Measurements from ENCODE around the gene RAP1B. TPM values are rescaled to one million over a fixed set of nuclear protein-coding genes. Genes with fewer than 3 reads are reported as not detected.

RAP1B gene
- total RNA-seq, 1 donor from 2014 or later = 206 TPM

- H3K27ac Mint-ChIP-seq (ENCODE audit: unreplicated experiment) = no peak overlapping the region
- no peak for TF ChIP-seq CTCF (IDR thresholded peaks at IDR 0.05; ENCODE audit: unreplicated experiment)
- H3K9me3 Mint-ChIP-seq (ENCODE audit: unreplicated experiment) = no peaks in the 10 kb centered on the region
- H3K27me3 Mint-ChIP-seq (ENCODE audit: unreplicated experiment) = peaks cover 4% of the 10 kb centered on the region
- no peak overlapping the region for H3K4me3 Mint-ChIP-seq (ENCODE audit: unreplicated experiment)
- peaks cover 21% of the 10 kb centered on the region for H3K36me3 Mint-ChIP-seq (ENCODE audit: low read depth, unreplicated experiment)
- peaks cover under 1% of the 10 kb centered on the region for H3K4me1 Mint-ChIP-seq (ENCODE audit: unreplicated experiment)
- no peak for DNase-seq (ENCODE audit: low spot score)
These were observed 18.0 kb downstream of the RAP1B start for GRCh38 chr12:68628698-68629097.

GRCh38 chr12:68630050-68630449 lies 19.4 kb downstream of the RAP1B start:
- peaks cover 21% of the 10 kb centered on the region for H3K36me3 Mint-ChIP-seq (ENCODE audit: low read depth, unreplicated experiment)
- H3K4me1 Mint-ChIP-seq (ENCODE audit: unreplicated experiment) = peaks cover 2% of the 10 kb centered on the region
- no peaks in the 10 kb centered on the region for H3K9me3 Mint-ChIP-seq (ENCODE audit: unreplicated experiment)
- no peak for DNase-seq (ENCODE audit: low spot score)
- H3K27me3 Mint-ChIP-seq (ENCODE audit: unreplicated experiment) = peaks cover 3% of the 10 kb centered on the region
- TF ChIP-seq CTCF (IDR thresholded peaks at IDR 0.05; ENCODE audit: unreplicated experiment) = no peak
- H3K27ac Mint-ChIP-seq (ENCODE audit: unreplicated experiment) = no peak overlapping the region
- H3K4me3 Mint-ChIP-seq (ENCODE audit: unreplicated experiment) = no peak overlapping the region

- peaks cover 21% of the 10 kb centered on the region for H3K36me3 Mint-ChIP-seq (ENCODE audit: low read depth, unreplicated experiment)
- H3K4me1 Mint-ChIP-seq (ENCODE audit: unreplicated experiment) = peaks cover 2% of the 10 kb centered on the region
- no peak for DNase-seq (ENCODE audit: low spot score)
- peaks cover 3% of the 10 kb centered on the region for H3K27me3 Mint-ChIP-seq (ENCODE audit: unreplicated experiment)
- no peak overlapping the region for H3K27ac Mint-ChIP-seq (ENCODE audit: unreplicated experiment)
- H3K9me3 Mint-ChIP-seq (ENCODE audit: unreplicated experiment) = no peaks in the 10 kb centered on the region
- H3K4me3 Mint-ChIP-seq (ENCODE audit: unreplicated experiment) = no peak overlapping the region
- TF ChIP-seq CTCF (IDR thresholded peaks at IDR 0.05; ENCODE audit: unreplicated experiment) = no peak
These were observed 19.9 kb downstream of the RAP1B start for GRCh38 chr12:68630598-68630997.

- no peak for DNase-seq (ENCODE audit: low spot score)
- Mint-ChIP-seq H3K4me3 (ENCODE audit: unreplicated experiment) (no peak overlapping the region), H3K36me3 (ENCODE audit: low read depth, unreplicated experiment) (peaks cover 21% of the 10 kb centered on the region), H3K4me1 (ENCODE audit: unreplicated experiment) (peaks cover 2% of the 10 kb centered on the region), H3K27ac (ENCODE audit: unreplicated experiment) (no peak overlapping the region), H3K27me3 (ENCODE audit: unreplicated experiment) (peaks cover 3% of the 10 kb centered on the region), H3K9me3 (ENCODE audit: unreplicated experiment) (no peaks in the 10 kb centered on the region)
- TF ChIP-seq CTCF (IDR thresholded peaks at IDR 0.05; ENCODE audit: unreplicated experiment) = no peak
These were observed 20.5 kb downstream of the RAP1B start for GRCh38 chr12:68631227-68631626.

- Mint-ChIP-seq H3K27ac (ENCODE audit: unreplicated experiment) (no peak overlapping the region), H3K4me3 (ENCODE audit: unreplicated experiment) (no peak overlapping the region), H3K9me3 (ENCODE audit: unreplicated experiment) (no peaks in the 10 kb centered on the region), H3K36me3 (ENCODE audit: low read depth, unreplicated experiment) (peaks cover 9% of the 10 kb centered on the region), H3K27me3 (ENCODE audit: unreplicated experiment) (peaks cover 3% of the 10 kb centered on the region), H3K4me1 (ENCODE audit: unreplicated experiment) (peaks cover 2% of the 10 kb centered on the region)
- no peak for TF ChIP-seq CTCF (IDR thresholded peaks at IDR 0.05; ENCODE audit: unreplicated experiment)
- DNase-seq (ENCODE audit: low spot score) = no peak
These were observed 21.8 kb downstream of the RAP1B start for GRCh38 chr12:68632486-68632885.

All from endothelial cell (in vitro differentiated cells).